GM23248 (cell line): Measurements from ENCODE around the gene SIK2. TPM values are rescaled to one million over a fixed set of nuclear protein-coding genes. Genes with fewer than 3 reads are reported as not detected.

ENCODE experiments used
- DNase-seq: peaks from one replicate; pipeline ENCODE4 v3.0.0-alpha.2; 2015
- H2AFZ ChIP-seq: fragments of 200-600 bp; sonication (generic); 2 replicates; pipeline ENCODE4 v1.6.1; 2016; ENCODE audit warnings: antibody characterized with exemption
- H3F3A ChIP-seq: fragments of 200-600 bp; sonication (generic); 2 replicates; pipeline ENCODE4 v1.6.1; 2016; ENCODE audit warnings: mild to moderate bottlenecking, antibody characterized with exemption, mixed run types; ENCODE audit not compliant: insufficient read depth
- H3K27ac ChIP-seq: fragments of 200-600 bp; sonication (generic); 2 replicates; pipeline ENCODE4 v1.5.1; 2016; ENCODE audit warnings: mild to moderate bottlenecking
- H3K27me3 ChIP-seq: fragments of 200-600 bp; sonication (generic); replicated peaks from 2 replicates; pipeline ENCODE4 v1.6.1; 2016; ENCODE audit warnings: mild to moderate bottlenecking; ENCODE audit not compliant: insufficient read depth
- H3K36me3 ChIP-seq: fragments of 200-600 bp; sonication (generic); 2 replicates; pipeline ENCODE4 v1.6.1; 2016; ENCODE audit warnings: low read depth, mild to moderate bottlenecking
- H3K4me1 ChIP-seq: fragments of 200-600 bp; sonication (generic); 2 replicates; pipeline ENCODE4 v1.6.1; 2016; ENCODE audit warnings: mild to moderate bottlenecking; ENCODE audit not compliant: insufficient read depth
- H3K4me2 ChIP-seq: fragments of 200-600 bp; sonication (generic); one replicate; pipeline ENCODE4 v1.6.1; 2016; ENCODE audit warnings: mild to moderate bottlenecking; ENCODE audit not compliant: unreplicated experiment
- H3K4me3 ChIP-seq: fragments of 200-600 bp; sonication (generic); 2 replicates; pipeline ENCODE4 v1.5.1; 2016; ENCODE audit warnings: mild to moderate bottlenecking
- H3K79me2 ChIP-seq: fragments of 200-600 bp; sonication (generic); 2 replicates; pipeline ENCODE4 v1.6.1; 2016; ENCODE audit warnings: mild to moderate bottlenecking; ENCODE audit not compliant: insufficient read depth
- H3K9ac ChIP-seq: fragments of 200-600 bp; sonication (generic); 2 replicates; pipeline ENCODE4 v1.6.1; 2016; ENCODE audit warnings: mild to moderate bottlenecking
- H3K9me2 ChIP-seq: fragments of 200-600 bp; sonication (generic); 2 replicates; pipeline ENCODE4 v1.6.1; 2016; ENCODE audit warnings: mixed run types, mild to moderate bottlenecking, moderate library complexity; ENCODE audit not compliant: insufficient read depth
- H3K9me3 ChIP-seq: fragments of 200-600 bp; sonication (generic); one replicate; pipeline ENCODE4 v1.6.1; 2017; ENCODE audit warnings: low read depth
- H4K20me1 ChIP-seq: fragments of 200-600 bp; sonication (generic); 2 replicates; pipeline ENCODE4 v1.6.0; 2016; ENCODE audit not compliant: insufficient read depth
- EZH2 ChIP-seq: fragments of 200-600 bp; sonication (generic); IDR thresholded peaks from 2 replicates; pipeline ENCODE4 v1.6.1; 2018; ENCODE audit warnings: antibody characterized with exemption, mild to moderate bottlenecking; ENCODE audit not compliant: insufficient read depth, poor library complexity, severe bottlenecking
- EZH2phosphoT487 ChIP-seq: fragments of 200-600 bp; sonication (generic); IDR thresholded peaks from 2 replicates; pipeline ENCODE4 v1.6.1; 2018; ENCODE audit warnings: antibody characterized with exemption, moderate library complexity, mild to moderate bottlenecking, low read depth; ENCODE audit not compliant: insufficient read depth
- WGBS, 2 experiments: methylation state at CpG; one replicate each; pipeline ENCODE4 v1.1.6; 2015 to 2017; ENCODE audit warnings: low lambda C conversion rate in 2 of 2, low coverage in 1 of 2; ENCODE audit errors: missing lambda C conversion rate in 2 of 2; 5-methylcytosine and 5-hydroxymethylcytosine counted together
- in situ Hi-C: fragments of 300-500 bp; cut with MboI; formaldehyde crosslinking; loops from 2 replicates; pipeline ENCODE4 v1.15.0; 2020
- polyA plus RNA-seq: library from polyadenylated mRNA; unstranded; fragments of >200 nt; fragmentation: Nextera tagmentation; extraction: Ambion mirVana; gene quantifications from 2 replicates; pipeline ENCODE4 v1.2.1, GENCODE V29; 2016
- total RNA-seq: library from RNA; depleted of rRNA; stranded (reverse); fragments of >200 nt; shearing (Covaris generic); gene quantifications from 2 replicates; pipeline ENCODE4 v1.2.3, GENCODE V29; 2014

Gene SIK2
- total and polyA plus RNA-seq, 2 experiments from 2014 or later = 5.9 to 14.8 TPM

GRCh38 chr11:111562692-111563389 is 39.4 kb upstream of the SIK2 start:
- Histone ChIP-seq H3K9me2 (no peaks in the 10 kb centered on the region), H3F3A (peaks cover 49% of the 10 kb centered on the region), H3K4me2 (peak overlapping the region; percentile 75), H3K79me2 (no peaks in the 10 kb centered on the region), H3K4me3 (no peak overlapping the region), H4K20me1 (no peaks in the 10 kb centered on the region), H2AFZ (no peak overlapping the region), H3K9ac (peak overlapping the region; percentile 71), H3K27me3 (no peaks in the 10 kb centered on the region), H3K9me3 (no peaks in the 10 kb centered on the region), H3K4me1 (peaks cover 53% of the 10 kb centered on the region), H3K36me3 (peaks cover 17% of the 10 kb centered on the region; the same call in 1 of the 2 replicates), H3K27ac (peak overlapping the region; percentile 96)
- in situ Hi-C loops = no loop called here
- DNase-seq = no peak
- TF ChIP-seq EZH2 (no peak), EZH2phosphoT487 (no peak)
- 88 to 89% methylated on average over 10 of the region's 10 CpGs for WGBS, 2 experiments

GRCh38 chr11:111565114-111565720 is 37.0 kb upstream of the SIK2 start:
- Histone ChIP-seq H3K27me3 (no peaks in the 10 kb centered on the region), H3K4me1 (peaks cover 34% of the 10 kb centered on the region), H4K20me1 (no peaks in the 10 kb centered on the region), H3K36me3 (peaks cover 9% of the 10 kb centered on the region; the same call in 1 of the 2 replicates), H3K9me3 (no peaks in the 10 kb centered on the region), H2AFZ (0 out of 2 replicates have a peak overlapping the region, but pooled peaks have one; percentile 37), H3K4me2 (no peak overlapping the region), H3K9me2 (no peaks in the 10 kb centered on the region), H3K27ac (no peak overlapping the region), H3K9ac (no peak overlapping the region), H3F3A (peaks cover 37% of the 10 kb centered on the region), H3K79me2 (no peaks in the 10 kb centered on the region), H3K4me3 (no peak overlapping the region)
- TF ChIP-seq EZH2phosphoT487 = no peak
- TF ChIP-seq EZH2 = no peak
- DNase-seq = peak; percentile 83
- in situ Hi-C loops = no loop called here
- WGBS, 2 experiments = 51 to 52% methylated on average over 4 of the region's 4 CpGs

GRCh38 chr11:111566324-111566723 is 35.9 kb upstream of the SIK2 start:
- 90 to 91% methylated on average over 7 of the region's 7 CpGs for WGBS, 2 experiments
- Histone ChIP-seq H4K20me1 (no peaks in the 10 kb centered on the region), H3K4me3 (no peak overlapping the region), H3K9ac (no peak overlapping the region), H2AFZ (no peak overlapping the region), H3K79me2 (no peaks in the 10 kb centered on the region), H3F3A (peaks cover 26% of the 10 kb centered on the region), H3K9me3 (no peaks in the 10 kb centered on the region), H3K36me3 (no peaks in the 10 kb centered on the region), H3K9me2 (no peaks in the 10 kb centered on the region), H3K4me1 (peaks cover 31% of the 10 kb centered on the region), H3K27ac (no peak overlapping the region), H3K4me2 (no peak overlapping the region), H3K27me3 (no peaks in the 10 kb centered on the region)
- in situ Hi-C loops = no loop called here
- no peak for DNase-seq
- TF ChIP-seq EZH2phosphoT487 (no peak), EZH2 (no peak)

- no peaks in the 10 kb centered on the region for H3K79me2 ChIP-seq
- WGBS, 2 experiments = 59 to 60% methylated on average over 4 of the region's 4 CpGs
- no peaks in the 10 kb centered on the region for H3K9me3 ChIP-seq
- H3K36me3 ChIP-seq = no peaks in the 10 kb centered on the region
- H3K4me2 ChIP-seq = no peak overlapping the region
- no peaks in the 10 kb centered on the region for H3K9me2 ChIP-seq
- H3F3A ChIP-seq = no peaks in the 10 kb centered on the region; the same call in 1 of the 2 replicates
- in situ Hi-C loops = no loop called here
- no peaks in the 10 kb centered on the region for H4K20me1 ChIP-seq
- TF ChIP-seq EZH2phosphoT487 (no peak), EZH2 (no peak)
- no peaks in the 10 kb centered on the region for H3K27me3 ChIP-seq
- H3K27ac ChIP-seq = no peak overlapping the region
- no peak overlapping the region for H3K4me3 ChIP-seq
- no peak overlapping the region for H2AFZ ChIP-seq
- no peak for DNase-seq
- H3K9ac ChIP-seq = no peak overlapping the region
- peaks cover 35% of the 10 kb centered on the region for H3K4me1 ChIP-seq
These were observed 32.8 kb upstream of the SIK2 start for GRCh38 chr11:111569476-111569875.
